GM15510 (cell line): Measurements from ENCODE around the gene TMPRSS11D.

Experiments used
- POLR2A ChIP-seq: IDR thresholded peaks from 3 replicates; pipeline ENCODE4 v1.6.1; 2011; ENCODE audit warnings: borderline replicate concordance; ENCODE audit not compliant: insufficient read length; ENCODE audit errors: extremely low read depth

The TMPRSS11D gene

GRCh38 chr4:67899096-67899495, 15.3 kb upstream of the TMPRSS11D start:
- no peak for TF ChIP-seq POLR2A

DNA sequence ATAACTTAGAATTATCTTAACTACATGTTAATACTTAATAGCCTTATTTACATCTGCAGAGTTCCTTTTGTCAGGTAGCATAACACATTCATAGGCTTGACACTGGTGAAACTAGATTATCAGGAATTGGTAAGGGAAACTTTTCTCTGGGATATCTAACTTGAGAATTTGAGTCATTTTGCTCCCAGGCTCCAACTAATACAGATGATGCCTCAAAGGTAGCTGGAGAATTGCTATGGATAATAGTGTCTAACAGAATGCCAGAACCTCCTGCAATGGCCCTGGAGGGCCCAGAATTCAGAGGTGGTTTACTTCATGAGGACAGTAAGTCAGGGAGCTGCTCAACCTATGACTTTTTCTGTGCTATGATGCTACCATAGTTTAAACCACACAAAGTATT, 13.9 kb upstream of the TMPRSS11D start:
- no peak for TF ChIP-seq POLR2A

DNA sequence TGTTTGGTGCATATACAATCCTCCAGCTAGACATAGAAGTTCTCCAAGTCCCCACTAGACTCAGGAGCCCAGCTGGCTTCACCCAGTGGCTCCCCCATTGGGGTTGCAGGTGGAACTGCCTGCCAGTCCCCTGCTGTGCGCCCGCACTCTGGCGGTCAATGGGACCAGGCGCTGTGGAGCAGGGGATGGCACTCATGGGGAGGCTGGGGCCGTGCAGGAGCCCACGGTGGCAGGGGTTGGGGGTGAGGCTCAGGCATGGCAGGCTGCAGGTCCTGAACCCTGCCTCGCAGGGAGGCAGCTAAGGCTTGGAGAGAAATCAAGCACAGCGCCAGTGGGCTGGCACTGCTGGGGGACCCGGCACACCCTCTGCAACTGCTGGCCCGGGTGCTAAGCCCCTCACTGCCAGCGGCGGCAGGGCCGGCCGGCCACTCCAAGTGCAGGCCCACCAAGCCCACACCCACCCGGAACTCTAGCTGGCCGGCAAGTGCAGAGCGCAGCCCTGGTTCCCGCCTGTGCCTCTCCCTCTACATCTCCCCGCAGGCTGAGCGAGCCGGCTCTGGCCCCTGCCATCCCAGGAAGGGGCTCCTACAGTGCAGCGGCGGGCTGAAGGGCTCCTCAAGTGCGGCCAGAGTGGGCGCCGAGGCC, 12.7 kb upstream of the TMPRSS11D start:
- TF ChIP-seq POLR2A = no peak

DNA sequence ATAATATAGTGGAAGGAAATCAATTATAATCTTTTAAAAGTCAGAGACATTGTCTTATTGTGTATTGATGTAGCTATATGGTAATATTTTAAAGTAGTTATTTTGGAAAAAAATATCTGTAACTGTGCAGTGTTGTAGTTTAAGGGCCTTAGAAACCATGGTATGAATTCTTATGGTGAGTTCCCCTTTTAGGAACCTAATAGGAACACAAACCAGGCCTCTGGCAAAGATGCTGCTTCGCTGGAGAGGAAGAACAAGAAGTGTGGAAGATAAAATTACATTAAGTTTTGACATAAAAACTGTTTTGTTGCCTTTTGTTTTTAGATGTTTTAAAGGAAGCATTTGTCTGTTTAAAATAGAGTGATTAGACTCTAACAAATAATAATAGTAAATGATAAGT, 10.9 kb upstream of the TMPRSS11D start:
- TF ChIP-seq POLR2A = no peak

GRCh38 chr4:67892905-67893304, 9.1 kb upstream of the TMPRSS11D start:
- no peak for TF ChIP-seq POLR2A

DNA sequence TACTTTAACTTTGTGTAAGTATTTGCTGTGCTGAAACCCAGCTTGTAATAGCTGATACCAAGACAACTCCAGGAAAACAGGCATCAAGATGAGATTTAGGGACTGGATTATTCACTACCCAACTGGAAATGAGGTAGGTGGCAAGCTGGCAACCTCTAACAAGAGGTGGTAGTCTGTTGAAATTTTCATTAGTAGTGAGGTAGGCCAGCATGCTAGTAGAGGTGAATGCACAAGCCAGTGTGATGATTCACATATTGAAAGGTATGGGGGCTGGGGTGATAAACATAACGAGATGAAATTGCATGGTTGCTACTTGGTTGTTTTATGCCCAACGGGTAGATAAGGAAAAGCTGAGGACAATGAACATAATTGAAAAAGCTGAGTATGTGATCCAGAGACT, 8.5 kb upstream of the TMPRSS11D start:
- TF ChIP-seq POLR2A = no peak

DNA sequence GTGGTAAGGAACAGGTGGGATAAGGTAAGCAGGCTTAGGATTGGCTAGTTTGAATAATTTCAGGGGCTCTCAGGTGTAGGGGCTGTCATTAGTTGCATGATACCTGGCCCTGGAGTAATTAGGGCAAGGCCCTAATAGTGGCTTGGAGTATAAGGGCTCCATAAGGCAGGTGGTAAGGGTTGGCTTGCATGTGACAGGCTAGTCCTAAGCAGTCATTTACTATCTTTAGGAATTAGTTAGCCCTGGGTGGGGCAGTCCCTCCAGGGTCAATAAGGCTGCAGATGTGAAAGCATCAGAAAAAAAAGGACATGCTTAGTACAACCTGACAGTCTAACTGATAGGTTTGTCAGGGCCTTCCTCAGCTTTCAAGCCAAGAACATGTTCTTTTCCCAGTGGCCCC, 7.8 kb upstream of the TMPRSS11D start:
- TF ChIP-seq POLR2A = no peak

GRCh38 chr4:67886281-67886680, 2.5 kb upstream of the TMPRSS11D start:
- TF ChIP-seq POLR2A = no peak

DNA sequence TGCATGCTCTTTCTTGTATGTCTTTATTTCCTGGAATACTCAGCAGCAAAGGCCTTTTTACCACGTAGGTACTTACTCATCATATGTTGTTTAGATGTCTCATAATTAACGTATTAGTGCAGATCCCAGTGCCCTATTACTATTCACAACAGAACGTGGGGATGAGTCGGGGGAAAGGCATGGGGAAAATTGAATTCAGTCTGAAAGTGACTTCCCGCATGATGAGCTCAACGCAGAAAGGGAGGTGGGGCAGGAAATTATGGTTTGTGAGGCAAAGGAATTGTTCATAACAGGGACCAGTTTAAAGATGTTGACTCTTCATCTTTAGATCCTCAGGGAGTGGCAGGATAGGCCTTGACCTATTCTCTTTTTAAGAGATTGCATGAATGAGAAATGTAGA, 2.0 kb upstream of the TMPRSS11D start:
- no peak for TF ChIP-seq POLR2A

- TF ChIP-seq POLR2A = no peak
Observed at GRCh38 chr4:67884701-67885100, 899 bp upstream of the TMPRSS11D start.

DNA sequence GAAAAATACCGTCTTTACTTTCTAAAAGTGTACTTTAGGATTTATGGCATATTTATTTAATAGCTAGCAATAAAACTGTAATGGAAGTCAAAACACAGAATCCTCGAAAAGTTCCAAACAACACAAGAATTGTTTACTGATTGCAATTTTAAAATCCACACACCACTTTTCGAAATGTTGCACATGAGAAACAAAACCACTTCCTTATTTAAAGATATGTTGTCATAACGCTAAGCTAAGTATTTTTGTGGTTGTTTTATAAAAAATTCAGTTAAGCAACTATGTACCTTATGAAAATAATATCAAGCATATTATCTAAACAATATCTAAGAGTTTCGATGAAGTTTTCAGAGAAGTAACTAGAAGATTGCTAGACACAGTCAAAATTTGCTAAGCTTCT, 344 bp downstream of the TMPRSS11D start:
- TF ChIP-seq POLR2A = no peak

- TF ChIP-seq POLR2A = no peak
Observed at GRCh38 chr4:67880866-67881610, 2.8 kb downstream of the TMPRSS11D start.

DNA sequence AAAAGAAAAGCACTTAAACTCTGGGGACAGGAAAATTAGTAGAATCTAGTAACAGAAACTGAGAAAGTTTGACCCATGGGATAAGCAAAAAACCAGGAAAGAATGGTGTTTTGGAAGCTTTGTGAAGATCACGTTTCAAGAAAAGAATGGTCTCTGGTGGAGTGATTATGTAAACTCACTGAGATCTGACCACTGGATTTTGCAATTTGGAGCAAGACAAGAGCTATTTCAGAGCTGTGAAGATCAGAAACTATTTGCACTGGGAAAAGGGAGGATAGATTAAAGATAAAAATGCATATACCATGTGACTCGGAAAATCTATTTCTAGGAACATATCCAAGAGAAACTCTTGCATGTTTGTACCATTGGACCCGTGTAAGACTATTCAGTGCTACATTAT, 4.3 kb downstream of the TMPRSS11D start:
- no peak for TF ChIP-seq POLR2A

GRCh38 chr4:67877086-67877485, 6.7 kb downstream of the TMPRSS11D start:
- no peak for TF ChIP-seq POLR2A

- TF ChIP-seq POLR2A = no peak
Observed at GRCh38 chr4:67874986-67875385, 8.8 kb downstream of the TMPRSS11D start.

- no peak for TF ChIP-seq POLR2A
Observed at GRCh38 chr4:67873116-67873515, 10.7 kb downstream of the TMPRSS11D start.

- no peak for TF ChIP-seq POLR2A
Observed at GRCh38 chr4:67871867-67872266, 11.9 kb downstream of the TMPRSS11D start.

DNA sequence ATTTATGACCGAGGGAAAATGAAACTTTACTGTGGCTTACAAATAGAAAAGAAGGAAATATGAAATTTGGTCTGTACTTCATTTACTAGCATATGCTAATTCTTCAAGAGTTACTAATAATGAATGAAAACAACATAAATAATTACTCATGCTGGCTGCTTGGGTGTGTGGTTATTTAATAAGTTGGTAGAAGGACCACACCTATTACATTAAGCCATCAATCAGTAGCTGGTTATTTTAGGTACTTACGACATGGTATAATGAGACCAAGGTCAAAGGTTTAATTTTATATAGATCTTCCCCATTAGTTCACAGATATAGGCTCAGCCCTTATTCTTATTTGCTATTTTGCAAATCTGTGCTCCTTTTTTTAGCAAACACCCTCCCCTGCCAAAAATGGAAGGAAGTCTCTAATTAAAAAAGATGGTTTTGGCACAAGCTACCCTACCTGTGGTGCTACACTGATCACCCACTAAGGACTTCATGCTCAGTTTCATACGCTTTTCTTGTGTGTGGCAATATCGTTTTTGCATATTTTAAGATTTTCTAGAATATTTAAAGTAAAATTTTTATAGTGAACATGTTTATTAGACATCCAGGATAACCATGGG, 14.1 kb downstream of the TMPRSS11D start:
- no peak for TF ChIP-seq POLR2A
